ENCODE data around the gene IRF2BP1.

DNA sequence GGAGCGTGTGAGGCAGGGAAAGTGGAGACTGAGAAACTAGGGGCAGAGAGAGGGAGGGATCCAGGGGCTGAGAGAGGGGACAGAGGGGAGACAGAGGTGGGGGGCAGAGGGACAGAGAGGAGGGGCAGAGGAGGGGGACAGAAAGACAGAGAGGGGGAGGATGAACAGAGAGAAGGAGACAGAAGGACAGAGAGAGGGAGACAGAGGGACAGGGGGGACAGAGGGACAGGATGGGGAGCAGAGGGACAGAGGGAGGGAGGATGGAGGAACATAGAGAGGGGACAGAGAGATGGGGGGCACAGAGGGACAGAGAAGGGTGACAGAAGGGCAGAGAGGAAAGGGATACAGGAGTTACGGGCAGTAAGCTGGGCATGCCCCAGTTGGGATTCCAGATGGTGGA, 43.3 kb upstream of the IRF2BP1 start:
- TF ChIP-seq EZH2 (IDR thresholded peaks at IDR 0.05; ENCODE audit: borderline replicate concordance, low read depth, low read length, poor library complexity, severe bottlenecking) = no peak
- TF ChIP-seq, protein P1, sequence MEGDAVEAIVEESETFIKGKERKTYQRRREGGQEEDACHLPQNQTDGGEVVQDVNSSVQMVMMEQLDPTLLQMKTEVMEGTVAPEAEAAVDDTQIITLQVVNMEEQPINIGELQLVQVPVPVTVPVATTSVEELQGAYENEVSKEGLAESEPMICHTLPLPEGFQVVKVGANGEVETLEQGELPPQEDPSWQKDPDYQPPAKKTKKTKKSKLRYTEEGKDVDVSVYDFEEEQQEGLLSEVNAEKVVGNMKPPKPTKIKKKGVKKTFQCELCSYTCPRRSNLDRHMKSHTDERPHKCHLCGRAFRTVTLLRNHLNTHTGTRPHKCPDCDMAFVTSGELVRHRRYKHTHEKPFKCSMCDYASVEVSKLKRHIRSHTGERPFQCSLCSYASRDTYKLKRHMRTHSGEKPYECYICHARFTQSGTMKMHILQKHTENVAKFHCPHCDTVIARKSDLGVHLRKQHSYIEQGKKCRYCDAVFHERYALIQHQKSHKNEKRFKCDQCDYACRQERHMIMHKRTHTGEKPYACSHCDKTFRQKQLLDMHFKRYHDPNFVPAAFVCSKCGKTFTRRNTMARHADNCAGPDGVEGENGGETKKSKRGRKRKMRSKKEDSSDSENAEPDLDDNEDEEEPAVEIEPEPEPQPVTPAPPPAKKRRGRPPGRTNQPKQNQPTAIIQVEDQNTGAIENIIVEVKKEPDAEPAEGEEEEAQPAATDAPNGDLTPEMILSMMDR (conservative IDR thresholded peaks at IDR 0.05; ENCODE audit: low read depth, low read length) = no peak
